Occipital lobe (tissue), 2 donors: Measurements from ENCODE around the gene SEC61B. TPM values are rescaled to one million over a fixed set of nuclear protein-coding genes. Genes with fewer than 3 reads are reported as not detected.

Experiments used
- DNase-seq: peaks from one replicate; lab custom pipeline; 2025; lab: John Stamatoyannopoulos, UW
- total RNA-seq: library from RNA; depleted of rRNA; stranded (reverse); fragments of >200 nt; gene quantifications from one replicate; pipeline ENCODE4 v1.2.3, GENCODE V29; 2014

The SEC61B gene
- 32.3 TPM for total RNA-seq

DNA sequence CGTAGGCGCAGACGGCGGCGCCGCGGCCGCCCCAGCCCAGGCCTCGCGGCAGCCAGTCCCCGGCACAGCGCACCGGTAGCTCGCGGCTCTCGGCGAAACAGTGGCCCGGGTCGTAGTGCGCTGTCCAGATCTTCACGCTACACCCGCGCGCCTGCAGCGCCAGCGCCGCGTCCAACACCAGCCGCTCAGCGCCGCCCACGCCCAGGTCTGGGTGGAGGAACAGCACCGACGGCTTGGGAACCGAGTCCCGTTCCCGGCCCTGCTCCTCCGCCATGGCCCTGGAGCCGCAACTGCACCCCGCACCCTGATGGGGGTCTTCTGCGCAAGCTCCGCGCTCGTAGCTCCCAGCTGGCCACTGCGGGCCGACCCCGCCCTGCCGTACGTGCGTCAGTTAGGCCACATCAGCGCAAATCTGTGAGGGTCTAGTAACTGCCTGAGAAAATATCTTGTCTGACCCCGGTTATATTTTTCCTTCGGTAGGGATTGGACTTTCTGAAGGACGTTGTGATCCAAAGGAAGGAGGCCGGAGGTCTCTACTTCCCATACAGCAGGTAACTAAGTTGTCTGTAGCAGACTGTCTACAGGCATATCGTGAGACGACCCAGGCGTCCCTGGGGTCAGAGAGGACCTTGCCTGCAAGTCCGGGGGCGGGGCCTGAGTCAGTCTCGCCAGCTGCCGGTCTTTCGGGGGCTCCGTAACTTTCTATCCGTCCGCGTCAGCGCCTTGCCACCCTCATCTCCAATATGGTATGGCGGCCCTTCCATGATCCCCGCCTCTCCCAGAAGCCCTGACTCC, at the start of gene SEC61B, which contains the start of gene ALG2:
SEC61B (plus strand) TSS at position 662 of the 795 bp plus-strand sequence; CDS start at position 744, 82 bp downstream.
ALG2 (minus strand) TSS at position 322 of the 795 bp plus-strand sequence; CDS start at position 274, 48 bp downstream.
- peak; percentile 87 for DNase-seq

DNA sequence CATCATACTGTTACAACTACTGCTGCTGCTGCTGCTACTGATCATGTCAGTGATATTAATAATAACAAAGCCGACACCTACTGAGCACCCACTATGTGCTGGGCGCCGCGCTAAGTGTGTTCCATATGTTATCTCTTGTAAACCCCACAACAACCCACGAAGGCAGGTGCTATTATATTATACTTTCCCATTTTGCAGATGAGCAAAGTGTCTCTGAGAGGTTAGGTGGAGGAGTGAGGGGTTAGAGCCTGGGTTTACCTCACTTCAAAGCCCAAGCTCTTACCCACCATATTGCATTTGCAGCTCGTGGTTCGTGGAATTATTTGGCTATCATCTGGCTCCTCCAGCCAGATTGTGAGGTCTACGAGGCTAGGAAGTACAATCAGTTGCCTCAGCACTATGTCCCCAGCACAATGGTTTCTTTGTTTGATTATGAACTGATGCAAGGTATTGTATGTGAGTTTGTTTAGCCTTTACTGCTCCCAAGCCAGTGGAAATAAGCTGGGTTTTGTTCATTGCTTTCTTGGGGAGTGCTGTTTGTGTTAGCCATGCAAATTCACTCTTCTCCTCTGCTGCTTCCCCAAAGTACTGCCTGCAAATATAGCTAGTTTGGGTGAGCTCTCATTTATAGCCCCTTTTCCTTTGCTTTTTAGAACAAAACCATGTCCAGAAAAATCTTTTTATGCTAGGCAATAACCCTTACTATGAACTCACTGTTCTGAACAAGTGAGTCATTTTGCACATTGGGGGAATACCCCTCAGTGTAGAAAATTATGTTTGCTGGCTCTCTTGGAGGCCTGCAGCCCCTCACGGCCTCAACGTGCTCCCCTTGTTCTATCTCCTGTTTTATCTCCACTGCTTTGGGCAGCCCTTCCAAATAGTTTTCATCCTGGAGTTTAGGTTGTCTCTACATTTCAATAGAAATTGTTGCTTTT, 48.2 kb upstream of the SEC61B start:
- no peak for DNase-seq

DNA sequence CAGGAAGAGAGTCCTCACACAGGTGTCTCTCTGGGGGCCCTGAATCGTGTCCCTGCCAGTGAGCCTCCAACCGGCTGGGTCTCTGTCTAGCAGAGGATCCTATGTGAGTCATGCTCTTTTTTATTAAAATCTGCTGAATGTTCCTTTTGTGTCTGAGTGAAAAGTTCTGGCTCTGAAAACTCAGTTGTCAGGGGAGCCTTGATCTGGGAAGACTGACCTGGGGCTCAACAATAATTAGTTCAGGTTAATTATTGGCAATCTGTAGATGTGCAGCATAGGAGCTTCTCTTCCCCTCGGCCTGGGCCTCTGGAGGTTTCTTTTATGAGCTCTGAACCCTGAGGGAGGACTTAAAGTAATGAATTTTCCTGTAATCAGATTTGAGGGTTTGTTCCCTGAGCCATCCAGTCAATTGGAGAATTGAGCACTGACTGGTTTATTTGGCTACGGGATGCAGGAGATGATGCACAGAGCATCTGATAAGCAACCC, 45.5 kb upstream of the SEC61B start:
- DNase-seq, result no peak

DNA sequence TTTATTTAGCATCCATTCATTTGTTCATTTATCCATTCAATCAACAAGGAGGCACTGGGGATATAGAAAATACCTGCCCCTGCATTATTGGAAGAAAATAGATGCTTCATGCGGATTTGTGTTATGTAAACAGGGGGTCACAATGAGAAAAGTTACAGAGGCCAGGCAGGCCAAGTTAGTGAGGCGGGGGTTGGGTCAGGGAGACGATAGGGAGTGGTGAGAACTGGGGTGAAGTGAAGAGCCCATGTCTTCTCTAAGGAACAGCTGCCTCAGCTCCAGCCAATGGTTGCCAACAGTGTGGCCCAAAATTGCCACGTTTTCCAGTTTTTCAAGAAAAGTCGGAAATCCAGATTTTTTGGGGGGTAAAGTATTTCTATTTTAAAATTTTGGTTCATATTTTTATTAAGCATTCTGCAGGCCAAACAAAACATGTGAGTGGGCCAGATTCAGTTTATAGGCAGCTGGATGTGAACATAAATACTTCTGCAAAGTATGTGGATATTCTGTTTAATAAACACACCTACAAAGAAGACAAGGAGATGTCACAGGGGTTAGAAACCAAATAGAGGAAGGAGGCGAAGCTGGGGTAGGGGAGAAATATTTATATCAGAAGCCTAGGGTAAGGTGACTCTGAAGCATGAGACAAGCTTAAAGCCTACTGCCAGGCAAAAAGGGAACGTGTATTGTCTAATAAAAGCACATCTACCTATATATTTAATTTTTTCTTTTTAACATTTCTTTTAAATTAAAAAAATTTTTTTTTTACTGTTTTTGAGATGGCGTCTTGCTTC, 44.3 kb upstream of the SEC61B start:
- DNase-seq, result no peak

DNA sequence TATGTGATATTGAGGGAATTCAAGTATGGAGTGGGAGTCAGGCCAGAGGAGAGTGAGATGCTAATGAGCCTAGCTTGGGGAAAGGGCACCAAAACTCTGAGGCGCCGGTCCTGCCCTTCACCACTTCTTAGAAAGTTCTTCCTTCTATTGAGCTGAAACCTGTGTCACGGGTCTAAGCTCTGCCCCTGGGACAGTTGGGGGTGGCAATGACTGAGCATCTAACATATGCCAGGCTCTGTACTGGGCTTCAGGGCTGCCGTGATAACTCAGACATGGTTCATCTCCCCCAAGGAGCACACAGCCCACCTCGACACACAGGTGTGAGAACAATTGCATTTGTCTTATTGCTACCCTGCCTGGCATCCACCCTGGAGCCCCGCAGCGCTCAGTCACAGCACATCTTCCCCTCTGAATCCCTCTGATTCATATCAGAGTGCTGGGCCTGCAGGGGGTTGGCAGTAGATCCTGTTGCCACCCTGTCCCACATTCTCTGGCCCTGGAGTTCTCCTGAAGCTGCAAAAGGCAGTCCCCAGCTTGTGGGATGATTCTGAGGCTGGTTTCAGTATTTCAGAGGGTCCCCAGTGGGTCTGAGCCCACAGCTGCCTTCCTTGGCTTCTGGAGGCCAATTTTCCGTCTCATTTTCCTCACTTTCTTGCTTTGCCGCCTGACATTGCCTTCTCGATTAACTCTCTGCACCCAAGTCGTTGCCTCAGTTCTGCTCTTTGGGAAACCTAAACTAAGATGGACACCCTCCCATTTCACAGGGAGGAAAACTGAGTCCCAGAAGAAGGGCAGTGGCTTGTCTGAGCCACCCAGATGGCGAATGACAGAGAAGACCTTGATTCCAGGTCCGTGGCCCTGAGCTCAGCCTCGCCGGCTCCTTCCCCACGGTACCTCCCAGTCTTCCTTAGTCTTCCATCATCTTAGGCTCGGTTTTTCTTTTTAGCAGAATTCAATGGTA, 42.9 kb upstream of the SEC61B start:
- DNase-seq, result no peak

DNA sequence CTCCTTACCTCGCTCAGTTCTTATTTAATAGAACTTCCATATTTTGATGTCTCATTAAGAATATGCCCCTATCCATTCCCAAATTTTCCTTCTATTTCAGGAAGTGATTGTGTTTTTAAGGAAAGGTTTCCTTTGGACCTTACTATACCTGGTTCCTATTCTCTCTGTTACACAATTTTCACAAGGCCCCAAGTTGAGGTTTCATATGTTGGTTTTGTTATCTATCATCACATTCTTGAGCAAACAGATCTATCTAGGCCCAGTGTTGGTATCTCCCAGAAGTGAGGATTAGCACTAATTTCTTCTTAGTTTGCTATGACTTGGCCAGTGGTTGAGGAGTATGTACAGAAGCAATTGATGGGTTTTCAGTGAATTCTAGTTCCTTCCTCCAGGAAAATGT, 41.9 kb upstream of the SEC61B start:
- no peak for DNase-seq

DNA sequence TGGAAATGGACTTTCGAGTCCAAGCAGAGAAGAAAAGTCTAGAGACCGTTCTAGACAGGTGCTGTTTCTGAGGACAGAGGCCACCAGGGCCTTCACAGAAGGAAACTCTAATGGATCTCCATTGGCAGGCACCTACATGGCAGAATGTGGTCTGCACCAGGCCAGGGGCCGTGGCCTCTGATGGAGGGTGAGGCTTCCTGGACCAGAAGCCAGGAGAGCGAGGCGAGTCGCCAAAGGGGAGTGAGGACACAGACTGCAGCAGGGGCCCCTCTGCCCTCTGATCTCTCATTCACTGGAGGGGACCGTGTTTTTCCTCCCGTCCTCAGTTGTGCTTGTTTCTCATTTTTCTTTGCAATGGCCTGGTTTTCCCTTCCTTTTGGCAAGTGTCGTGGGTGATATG, 41.4 kb upstream of the SEC61B start:
- DNase-seq, result no peak

DNA sequence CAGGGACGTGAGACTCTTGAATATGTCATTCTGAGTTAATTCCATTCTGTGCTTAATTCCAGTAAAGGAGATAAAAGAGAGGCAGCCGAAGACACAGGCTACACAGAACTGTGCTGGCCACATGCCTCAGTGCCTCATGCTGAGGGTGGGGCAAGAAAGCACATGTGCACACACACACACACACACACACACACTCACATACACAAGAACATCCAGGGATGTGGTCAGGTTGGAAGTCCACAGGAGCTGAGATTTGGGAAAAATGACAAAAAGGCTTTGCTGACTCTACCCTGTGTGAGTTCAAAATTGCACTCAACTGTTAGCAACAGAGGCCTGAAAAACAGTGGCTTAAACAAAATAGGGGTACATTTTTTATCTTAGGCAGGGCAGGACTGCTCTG, 40.9 kb upstream of the SEC61B start:
- DNase-seq, result no peak

DNA sequence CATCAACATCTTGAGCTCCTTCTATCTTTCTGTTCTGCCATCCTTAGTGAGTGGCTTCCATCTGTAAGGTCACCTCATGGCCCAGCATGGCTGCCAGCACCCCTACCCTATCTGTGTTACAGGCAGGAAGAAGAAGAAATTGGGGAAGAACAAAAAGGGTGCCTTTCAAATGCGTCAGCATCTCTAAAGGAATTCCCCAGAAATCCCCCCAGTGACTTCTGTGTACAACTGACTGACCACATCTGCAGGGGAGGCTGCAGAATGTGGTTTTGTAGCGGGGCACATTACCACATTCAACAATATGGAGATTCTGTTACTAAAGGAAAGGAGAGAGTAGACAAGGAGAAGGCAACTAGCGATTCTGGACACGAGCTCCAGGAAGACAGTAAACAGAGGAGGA, 40.5 kb upstream of the SEC61B start:
- no peak for DNase-seq

DNA sequence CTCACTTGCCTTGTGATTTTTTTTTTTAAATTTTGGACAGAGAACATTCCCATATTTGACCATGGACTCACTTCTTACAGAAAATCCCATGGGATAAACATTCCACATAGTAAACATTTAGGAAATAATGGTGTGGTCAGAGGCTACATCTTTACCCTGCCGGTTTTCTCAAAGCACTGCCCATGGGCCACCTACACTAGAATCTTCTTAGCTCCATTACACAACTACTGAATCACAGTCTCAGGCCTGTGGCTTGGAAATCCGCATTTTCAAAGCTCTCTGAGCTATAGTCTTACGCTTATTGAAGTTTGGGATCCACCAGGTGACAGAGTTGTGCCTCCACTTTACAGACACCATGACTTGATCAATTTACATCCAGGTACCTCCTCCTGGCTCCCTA, 39.7 kb upstream of the SEC61B start:
- no peak for DNase-seq

DNA sequence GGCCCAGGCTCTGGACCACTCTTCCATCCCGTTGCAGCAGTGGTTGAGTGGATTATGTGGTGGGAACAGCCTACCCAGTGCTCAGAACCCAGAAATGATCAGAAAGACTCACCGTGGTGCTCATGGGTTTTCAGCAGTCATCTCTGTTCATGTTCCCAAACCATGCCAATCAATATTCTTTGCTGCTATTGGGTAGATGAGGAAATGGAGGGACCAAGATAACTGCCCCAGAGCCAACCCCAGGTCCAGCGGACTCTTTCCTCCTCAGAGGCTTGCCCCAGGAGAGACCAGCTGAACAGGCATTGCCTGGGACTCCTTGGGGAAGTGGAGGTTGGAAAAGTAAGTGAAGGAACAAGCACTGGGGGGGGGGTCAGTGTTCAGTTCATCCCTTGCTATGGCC, 38.5 kb upstream of the SEC61B start:
- no peak for DNase-seq

DNA sequence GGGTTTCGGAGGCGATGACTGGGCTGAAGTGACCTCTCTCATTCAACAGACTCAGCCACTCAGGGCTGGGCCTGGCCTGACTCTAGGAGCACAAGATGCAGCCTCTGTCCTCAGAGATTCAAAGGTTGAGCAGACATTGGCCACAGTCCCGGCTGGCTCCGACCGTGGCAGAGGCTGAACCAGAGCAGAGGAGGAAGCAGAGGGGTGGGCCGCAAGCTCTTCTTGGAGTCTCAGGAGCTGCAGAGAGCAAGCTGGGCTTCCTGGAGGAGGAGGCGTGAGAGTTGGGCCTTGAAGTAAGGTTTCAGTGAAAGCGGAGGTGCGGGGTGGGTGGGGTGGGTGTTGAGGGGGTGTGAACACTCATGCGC, 38.0 kb upstream of the SEC61B start:
- no peak for DNase-seq

DNA sequence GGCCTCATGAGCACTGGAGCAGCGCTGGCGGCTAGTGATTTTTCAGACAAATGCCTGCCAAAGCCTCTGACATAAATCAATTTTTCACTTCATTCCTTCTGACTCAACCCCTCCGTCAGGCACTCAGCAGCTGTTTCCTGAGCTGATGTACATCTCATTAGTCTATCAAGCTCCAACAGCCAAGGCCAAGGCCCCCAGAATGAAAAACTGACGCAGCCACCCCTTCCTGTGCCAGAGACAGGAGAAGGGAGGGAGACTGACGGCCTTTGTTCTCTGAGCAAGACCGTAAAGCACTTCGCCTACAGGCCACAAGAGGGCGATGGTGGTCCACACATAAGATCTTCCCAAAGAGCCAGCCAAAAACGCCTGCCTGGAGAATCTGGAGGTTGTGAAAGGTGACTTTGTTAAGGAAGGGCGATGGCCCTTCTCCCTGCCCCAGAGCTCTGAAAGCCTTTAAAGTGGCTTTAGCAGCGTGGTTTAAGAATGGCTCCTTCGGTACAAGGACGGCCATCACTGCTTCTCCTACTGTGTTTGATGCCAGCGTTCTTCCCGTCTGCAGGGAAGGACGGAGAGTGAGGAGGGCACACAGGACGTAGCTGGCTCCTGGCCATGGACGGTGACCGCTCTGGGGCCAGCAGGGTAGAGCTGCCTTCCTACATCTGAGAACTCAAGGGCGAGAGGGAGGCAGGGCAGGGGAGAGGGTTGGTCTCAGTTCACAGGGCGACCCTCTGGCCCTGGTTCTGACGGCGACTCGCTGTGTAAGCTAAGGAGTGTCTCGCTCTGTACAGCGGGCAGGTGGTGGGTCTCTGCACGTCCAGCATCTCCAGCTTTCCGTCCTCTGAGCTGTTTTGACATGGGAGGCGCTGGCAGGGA, 37.4 kb upstream of the SEC61B start:
- DNase-seq, result peak; percentile 84

DNA sequence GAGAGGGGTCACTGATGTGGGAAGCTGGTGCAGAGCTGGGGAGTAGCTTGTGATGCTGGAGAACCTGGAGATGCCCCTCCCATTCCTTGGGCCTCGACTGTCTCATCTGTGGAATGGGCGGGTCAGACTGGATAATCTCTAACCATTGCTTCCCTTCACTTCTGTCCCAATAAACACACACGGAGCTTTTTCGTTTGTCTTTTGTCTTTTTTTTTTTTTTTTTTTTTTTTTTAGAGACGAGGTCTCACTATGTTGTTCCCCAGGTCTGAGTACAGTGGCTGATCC, 36.8 kb upstream of the SEC61B start:
- DNase-seq, result no peak

DNA sequence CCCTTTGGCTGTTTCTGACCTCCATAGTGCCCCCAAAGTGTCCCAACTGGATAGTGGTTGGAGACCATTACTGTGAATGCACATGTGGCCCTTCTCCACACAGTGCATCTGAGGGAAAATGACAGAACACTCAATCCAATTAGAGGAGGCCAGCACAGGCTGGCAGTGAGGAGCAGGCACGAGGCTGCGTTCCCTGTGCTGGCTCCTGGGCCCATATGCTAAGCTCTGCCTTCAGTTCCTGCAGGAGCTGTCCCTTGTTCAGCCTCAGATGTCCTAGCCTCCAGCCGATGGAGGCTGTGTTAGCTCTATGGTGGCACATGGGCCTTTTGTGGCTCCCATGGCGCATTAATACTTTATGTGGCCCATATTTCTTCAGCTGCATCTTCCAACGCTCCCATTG, 36.1 kb upstream of the SEC61B start:
- DNase-seq, result no peak

DNA sequence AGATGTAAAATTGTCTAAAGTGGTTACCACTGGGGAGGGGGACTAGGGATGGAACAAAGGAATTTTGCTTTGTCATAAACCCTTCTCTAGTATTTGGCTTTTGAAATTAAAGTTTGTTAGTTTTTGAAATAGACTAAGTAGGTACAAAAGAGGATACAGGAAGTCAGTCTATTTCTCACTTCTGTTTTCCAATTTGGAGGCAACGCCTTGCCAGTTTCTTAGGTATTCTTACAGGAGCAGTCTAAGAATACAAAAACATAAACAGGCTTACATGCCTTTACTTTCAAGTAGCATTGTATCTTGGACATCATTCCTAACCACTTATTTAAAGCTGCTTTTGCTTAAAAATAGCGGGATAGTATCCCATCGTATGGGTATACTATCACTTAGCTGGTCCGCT, 34.8 kb upstream of the SEC61B start:
- no peak for DNase-seq

DNA sequence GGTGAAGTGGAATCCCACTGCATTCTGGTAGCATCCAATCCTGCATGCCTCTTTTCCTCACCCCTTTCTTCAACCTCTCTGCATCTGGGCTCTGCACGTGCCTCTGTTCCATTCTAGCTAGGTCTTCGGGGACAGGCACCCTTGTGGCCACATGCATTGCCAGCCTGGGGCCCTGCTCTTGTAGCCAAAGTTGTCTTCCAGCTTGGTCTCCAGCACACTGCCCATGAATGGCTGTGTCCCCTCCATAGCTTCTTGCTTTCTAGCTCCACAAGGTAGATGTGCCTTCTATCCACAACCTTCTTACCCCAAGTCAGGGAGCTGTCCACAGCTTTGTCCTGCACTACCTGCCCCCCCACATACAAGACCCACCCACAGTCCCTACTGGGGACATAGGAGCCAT, 32.9 kb upstream of the SEC61B start:
- DNase-seq, result no peak

DNA sequence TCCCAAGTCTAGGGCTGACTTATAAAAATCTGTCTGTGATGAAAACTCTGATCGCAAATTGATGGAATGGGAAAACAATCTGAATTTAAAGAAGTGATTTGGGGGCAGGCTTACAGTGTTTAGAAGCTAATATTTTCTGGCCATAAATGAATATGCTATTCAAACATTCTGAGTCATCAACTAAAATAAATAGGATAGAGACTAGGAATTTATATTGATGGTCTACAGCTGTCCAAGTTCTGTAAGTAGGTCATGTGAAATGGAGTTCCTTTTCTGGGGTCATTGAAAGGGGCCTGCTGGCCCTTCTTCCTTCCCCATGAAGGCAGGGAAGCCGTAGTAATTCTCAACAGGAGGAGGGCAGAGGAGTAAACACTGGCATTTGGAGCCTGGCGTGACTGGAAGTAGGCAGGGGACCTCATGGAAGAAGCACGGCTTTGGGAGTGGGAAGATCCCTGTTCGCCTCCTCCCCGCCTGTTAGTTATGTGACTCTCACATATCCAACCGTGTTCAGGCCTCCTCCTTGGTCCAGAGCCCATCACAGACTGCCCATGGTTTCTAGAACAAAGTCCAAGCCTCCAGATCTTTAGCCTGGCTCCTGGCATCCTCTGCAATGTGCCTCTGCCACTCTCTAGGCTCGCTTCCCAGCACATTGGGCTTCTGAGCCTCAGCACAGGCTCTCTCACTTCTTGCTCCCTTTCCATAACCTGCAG, 32.0 kb upstream of the SEC61B start:
- DNase-seq, result no peak
